ENCODE results near the gene PAPSS2. TPM values are rescaled to one million over a fixed set of nuclear protein-coding genes. Genes with fewer than 3 reads are reported as not detected.

The PAPSS2 gene
- total RNA-seq, 1 donor from 2014 or later, result not detected

DNA sequence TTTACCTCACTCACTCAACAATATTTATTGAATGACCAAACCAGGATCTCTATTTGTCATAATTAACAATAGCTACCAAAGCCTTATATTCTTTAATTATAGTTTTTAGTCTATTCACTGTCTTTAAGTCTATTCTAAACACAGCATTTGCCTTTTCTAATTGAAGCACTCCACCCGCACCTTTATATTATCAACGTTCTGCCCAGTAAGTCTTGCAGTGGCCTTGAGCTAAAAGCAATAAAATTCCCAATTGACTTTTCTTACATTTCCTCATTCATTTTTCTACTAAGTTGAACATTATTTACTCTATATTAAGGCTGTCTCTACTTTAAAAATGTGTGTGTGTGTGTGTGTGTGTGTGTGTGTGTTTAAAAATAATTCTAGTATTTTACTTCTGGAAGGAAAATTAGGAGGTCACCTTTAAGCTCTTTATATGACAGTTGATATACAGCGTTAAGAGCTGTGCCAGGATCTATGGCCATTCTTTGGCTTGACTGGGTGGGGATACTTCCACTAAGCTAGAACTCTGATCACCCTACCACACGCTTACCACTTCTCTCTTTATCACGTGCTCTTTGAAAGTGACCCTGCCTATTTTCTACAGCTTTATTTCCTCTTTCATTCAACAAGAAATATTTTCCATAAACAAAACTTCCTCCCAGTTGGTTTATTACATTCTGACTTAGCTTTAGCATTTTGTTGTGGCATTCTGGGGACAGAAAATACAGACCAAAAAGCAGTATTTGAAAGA lies 8.8 kb downstream of the PAPSS2 start:
- intact Hi-C loops (cut with micrococcal nuclease), result no loop called here
- H3K27ac Mint-ChIP-seq, result no peak overlapping the region
- peaks cover 20% of the 10 kb centered on the region for H3K27me3 Mint-ChIP-seq
- no peaks in the 10 kb centered on the region for H3K36me3 Mint-ChIP-seq (ENCODE audit: low read depth)
- H3K4me1 Mint-ChIP-seq, result peaks cover 4% of the 10 kb centered on the region
- no peak overlapping the region for H3K4me3 Mint-ChIP-seq
- H3K9me3 Mint-ChIP-seq, result no peaks in the 10 kb centered on the region
- DNase-seq, result no peak

DNA sequence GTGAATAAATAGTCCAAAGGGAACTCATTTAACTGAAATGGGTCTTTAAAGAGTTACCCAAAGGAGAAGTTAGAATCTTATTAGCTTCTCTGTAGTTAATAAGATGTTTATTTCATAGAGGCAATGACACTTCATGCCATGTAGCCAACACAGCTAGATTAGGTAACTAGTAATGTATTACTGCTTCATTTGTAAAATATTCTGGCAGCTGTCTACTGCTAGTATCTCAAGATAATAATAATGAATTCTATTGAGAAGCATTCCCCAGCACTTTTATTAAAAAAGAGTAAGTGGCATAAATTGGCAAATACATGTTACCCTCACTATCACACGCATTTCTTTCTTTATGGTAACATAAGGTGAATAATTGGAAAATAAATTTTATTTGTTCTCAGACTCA lies 10.1 kb downstream of the PAPSS2 start:
- intact Hi-C loops (cut with micrococcal nuclease), result no loop called here
- H3K4me1 Mint-ChIP-seq, result peaks cover 4% of the 10 kb centered on the region
- no peak for DNase-seq
- H3K27me3 Mint-ChIP-seq, result peaks cover 12% of the 10 kb centered on the region
- no peak overlapping the region for H3K4me3 Mint-ChIP-seq
- no peaks in the 10 kb centered on the region for H3K36me3 Mint-ChIP-seq (ENCODE audit: low read depth)
- H3K27ac Mint-ChIP-seq, result no peak overlapping the region
- H3K9me3 Mint-ChIP-seq, result no peaks in the 10 kb centered on the region

DNA sequence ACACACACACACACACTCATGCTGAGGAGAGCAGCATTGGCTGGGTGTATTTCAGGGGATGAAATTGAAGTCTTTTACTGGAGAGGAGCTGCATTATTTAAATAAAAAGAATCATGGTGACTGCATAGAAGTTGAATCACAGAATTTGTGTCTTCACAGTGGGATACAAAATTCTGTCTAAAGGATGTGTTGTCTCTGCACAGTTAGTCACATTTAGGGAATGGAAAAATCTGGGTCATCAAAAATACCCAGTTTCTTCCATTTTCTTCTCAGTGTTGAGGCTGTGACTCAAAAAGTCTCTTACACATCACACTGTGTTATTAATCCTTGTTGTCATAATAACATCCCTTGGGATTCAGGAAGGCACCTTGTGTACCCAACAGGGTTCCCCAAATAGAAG lies 10.9 kb downstream of the PAPSS2 start:
- intact Hi-C loops (cut with micrococcal nuclease), result no loop called here
- DNase-seq, result no peak
- Mint-ChIP-seq H3K27ac (no peak overlapping the region), H3K36me3 (ENCODE audit: low read depth) (no peaks in the 10 kb centered on the region), H3K9me3 (no peaks in the 10 kb centered on the region), H3K27me3 (peaks cover 10% of the 10 kb centered on the region), H3K4me1 (peaks cover 4% of the 10 kb centered on the region), H3K4me3 (no peak overlapping the region)

- H3K27me3 Mint-ChIP-seq, result peaks cover 10% of the 10 kb centered on the region
- DNase-seq, result no peak
- peaks cover 4% of the 10 kb centered on the region for H3K4me1 Mint-ChIP-seq
- no peak overlapping the region for H3K27ac Mint-ChIP-seq
- no peaks in the 10 kb centered on the region for H3K9me3 Mint-ChIP-seq
- intact Hi-C loops (cut with micrococcal nuclease), result no loop called here
- no peaks in the 10 kb centered on the region for H3K36me3 Mint-ChIP-seq (ENCODE audit: low read depth)
- H3K4me3 Mint-ChIP-seq, result no peak overlapping the region
Observed at GRCh38 chr10:87671139-87671815, 11.6 kb downstream of the PAPSS2 start.

- Mint-ChIP-seq H3K27me3 (peaks cover 14% of the 10 kb centered on the region), H3K4me1 (peaks cover 4% of the 10 kb centered on the region), H3K4me3 (no peak overlapping the region), H3K27ac (no peak overlapping the region), H3K9me3 (no peaks in the 10 kb centered on the region), H3K36me3 (ENCODE audit: low read depth) (no peaks in the 10 kb centered on the region)
- intact Hi-C loops (cut with micrococcal nuclease), result no loop called here
- DNase-seq, result no peak
Observed at GRCh38 chr10:87672551-87672950, 12.9 kb downstream of the PAPSS2 start.

DNA sequence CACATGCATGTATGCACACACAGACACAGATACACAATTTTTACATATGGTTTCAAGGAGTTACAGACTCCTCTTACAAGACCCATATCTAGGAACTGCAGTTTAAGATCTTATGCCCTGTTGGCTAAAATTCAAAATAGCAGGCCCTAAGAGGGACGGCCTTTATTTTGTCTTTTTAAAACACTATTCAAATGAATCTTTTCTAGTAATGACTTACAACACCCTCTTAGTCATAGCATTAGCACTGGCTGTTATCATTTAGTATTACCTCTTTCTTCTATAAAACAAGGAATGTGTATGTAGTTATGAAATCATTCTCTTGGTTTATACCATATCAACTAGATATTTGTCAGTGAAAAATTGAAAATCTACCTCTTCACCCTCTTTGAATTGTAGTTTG lies 15.3 kb downstream of the PAPSS2 start:
- Mint-ChIP-seq H3K9me3 (no peaks in the 10 kb centered on the region), H3K27me3 (peaks cover 17% of the 10 kb centered on the region), H3K4me3 (no peak overlapping the region), H3K27ac (no peak overlapping the region), H3K36me3 (ENCODE audit: low read depth) (no peaks in the 10 kb centered on the region), H3K4me1 (peaks cover 4% of the 10 kb centered on the region)
- DNase-seq, result no peak
- intact Hi-C loops (cut with micrococcal nuclease), result no loop called here

DNA sequence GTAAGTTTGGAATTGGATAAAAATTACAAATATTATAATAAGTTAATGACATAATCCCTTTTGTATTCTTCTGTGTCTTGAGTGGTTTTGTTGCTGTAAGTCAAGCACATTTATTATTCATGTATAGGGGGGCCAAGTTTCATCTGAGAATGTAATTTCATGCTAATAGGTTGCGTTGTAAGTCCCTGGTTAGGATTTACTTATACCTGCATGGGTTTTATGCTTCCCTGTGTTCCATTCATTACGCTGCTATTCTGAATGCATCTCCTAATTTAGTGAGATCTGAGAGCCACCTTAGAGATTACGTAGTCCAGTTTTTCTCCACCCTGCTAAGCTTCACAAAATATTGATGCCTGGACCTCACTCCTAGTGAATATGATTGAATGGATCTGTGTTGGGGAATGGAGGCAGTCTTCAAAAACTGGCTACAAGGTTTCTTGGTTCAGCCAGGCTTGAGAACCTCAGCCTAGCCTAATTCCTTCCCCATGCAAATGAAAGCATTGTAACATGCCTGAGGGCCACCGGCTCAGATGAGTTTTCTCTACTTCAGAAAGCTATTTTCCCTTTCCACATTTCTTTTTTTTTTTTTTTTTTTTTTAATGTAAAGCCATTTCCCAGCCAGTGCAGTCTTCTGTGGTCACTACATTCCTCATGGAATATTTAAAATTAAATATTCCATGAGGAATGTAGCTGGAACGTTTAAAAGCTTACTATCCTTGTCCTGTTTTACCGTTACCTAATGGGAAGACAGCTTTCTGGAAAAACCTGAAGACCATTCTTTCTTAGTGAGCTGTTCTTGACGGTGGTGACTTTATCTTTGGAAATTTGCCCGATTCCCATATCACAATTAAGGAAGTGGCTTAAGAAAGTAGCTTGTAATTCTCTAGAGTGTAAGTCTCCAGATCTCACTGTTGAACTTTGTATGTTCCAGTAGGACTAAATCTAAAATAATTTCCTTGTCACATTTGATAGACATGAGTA lies 16.0 kb downstream of the PAPSS2 start:
- DNase-seq, result no peak
- Mint-ChIP-seq H3K36me3 (ENCODE audit: low read depth) (no peaks in the 10 kb centered on the region), H3K4me1 (peaks cover 4% of the 10 kb centered on the region), H3K27ac (no peak overlapping the region), H3K27me3 (peaks cover 15% of the 10 kb centered on the region), H3K9me3 (no peaks in the 10 kb centered on the region), H3K4me3 (no peak overlapping the region)
- intact Hi-C loops (cut with micrococcal nuclease), result no loop called here

DNA sequence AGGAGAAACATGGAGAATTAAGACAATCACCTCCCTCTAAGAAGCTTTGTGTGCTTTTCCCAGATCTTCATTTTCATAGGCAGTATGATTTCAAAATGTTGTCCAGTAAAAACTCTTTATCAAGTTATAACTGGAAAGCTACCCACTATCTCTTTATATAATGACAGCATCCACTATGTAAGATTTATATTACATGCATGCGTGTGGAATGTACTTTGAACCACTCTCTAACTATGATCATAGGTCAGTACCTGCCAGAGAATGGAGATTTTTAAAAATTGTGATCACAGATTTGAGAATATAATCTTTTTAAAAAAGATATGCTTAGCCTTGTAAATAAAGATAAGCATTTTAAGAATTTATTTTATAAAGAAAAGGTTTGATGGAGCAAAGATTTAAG lies 17.9 kb downstream of the PAPSS2 start:
- H3K4me3 Mint-ChIP-seq, result no peak overlapping the region

DNA sequence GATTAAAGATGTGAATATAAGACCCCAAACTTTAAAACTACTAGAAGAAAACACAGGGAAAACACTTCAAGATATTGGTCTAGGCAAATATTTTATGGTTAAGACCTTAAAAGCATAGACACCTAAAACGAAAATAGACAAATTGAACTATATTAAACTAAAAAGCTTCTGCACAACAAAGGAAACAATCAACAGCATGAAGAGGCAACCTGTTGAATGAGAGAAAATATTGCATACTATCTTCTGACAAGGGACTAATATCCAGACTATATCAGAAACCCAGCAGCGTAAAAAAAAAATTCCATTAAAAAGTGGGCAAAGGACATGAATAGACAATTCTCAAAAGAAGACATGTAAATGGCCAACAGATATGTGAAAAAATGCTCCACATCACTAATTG lies 18.6 kb downstream of the PAPSS2 start:
- DNase-seq, result no peak
- H3K4me1 Mint-ChIP-seq, result no peaks in the 10 kb centered on the region
- intact Hi-C loops (cut with micrococcal nuclease), result no loop called here
- no peaks in the 10 kb centered on the region for H3K9me3 Mint-ChIP-seq
- H3K36me3 Mint-ChIP-seq (ENCODE audit: low read depth), result no peaks in the 10 kb centered on the region
- H3K4me3 Mint-ChIP-seq, result no peak overlapping the region
- H3K27ac Mint-ChIP-seq, result no peak overlapping the region
- H3K27me3 Mint-ChIP-seq, result peaks cover 22% of the 10 kb centered on the region

More for the DNA sequence above, 17.9 kb downstream of the PAPSS2 start:
- no peak for DNase-seq
- Mint-ChIP-seq H3K27me3 (peaks cover 22% of the 10 kb centered on the region), H3K27ac (no peak overlapping the region), H3K36me3 (ENCODE audit: low read depth) (no peaks in the 10 kb centered on the region), H3K9me3 (no peaks in the 10 kb centered on the region), H3K4me1 (peaks cover under 1% of the 10 kb centered on the region)
- intact Hi-C loops (cut with micrococcal nuclease), result no loop called here

DNA sequence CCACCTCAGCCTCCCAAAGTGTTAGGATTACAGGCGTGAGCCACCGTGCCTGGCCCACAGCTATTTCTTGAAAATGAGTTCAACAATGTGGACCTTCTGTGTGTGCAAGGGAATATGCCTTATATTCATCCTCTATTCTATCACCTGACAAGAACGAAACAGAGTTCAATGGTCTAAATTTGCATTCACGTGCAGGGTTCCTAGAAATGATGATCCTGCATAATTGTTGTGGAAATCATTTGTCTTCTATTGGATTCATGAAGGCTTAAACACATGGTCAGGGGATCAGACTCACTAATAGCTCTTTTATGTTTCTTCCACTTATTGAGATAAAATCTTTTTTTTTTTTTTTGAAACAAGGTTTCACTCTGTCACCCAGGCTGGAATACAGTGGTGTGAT lies 23.7 kb downstream of the PAPSS2 start:
- Mint-ChIP-seq H3K4me1 (no peaks in the 10 kb centered on the region), H3K36me3 (ENCODE audit: low read depth) (no peaks in the 10 kb centered on the region), H3K27ac (no peak overlapping the region), H3K4me3 (no peak overlapping the region), H3K27me3 (peaks cover 24% of the 10 kb centered on the region), H3K9me3 (no peaks in the 10 kb centered on the region)
- intact Hi-C loops (cut with micrococcal nuclease), result no loop called here
- no peak for DNase-seq

GRCh38 chr10:87684001-87684638 lies 24.4 kb downstream of the PAPSS2 start:
- intact Hi-C loops (cut with micrococcal nuclease), result no loop called here
- no peak for DNase-seq
- Mint-ChIP-seq H3K27me3 (peaks cover 17% of the 10 kb centered on the region), H3K27ac (no peak overlapping the region), H3K9me3 (no peaks in the 10 kb centered on the region), H3K4me1 (no peaks in the 10 kb centered on the region), H3K4me3 (no peak overlapping the region), H3K36me3 (ENCODE audit: low read depth) (no peaks in the 10 kb centered on the region)

- Mint-ChIP-seq H3K4me3 (no peak overlapping the region), H3K36me3 (ENCODE audit: low read depth) (no peaks in the 10 kb centered on the region), H3K27me3 (peaks cover 12% of the 10 kb centered on the region), H3K9me3 (no peaks in the 10 kb centered on the region), H3K27ac (no peak overlapping the region), H3K4me1 (no peaks in the 10 kb centered on the region)
- no peak for DNase-seq
- intact Hi-C loops (cut with micrococcal nuclease), result no loop called here
Observed at GRCh38 chr10:87685832-87686574, 26.3 kb downstream of the PAPSS2 start.

DNA sequence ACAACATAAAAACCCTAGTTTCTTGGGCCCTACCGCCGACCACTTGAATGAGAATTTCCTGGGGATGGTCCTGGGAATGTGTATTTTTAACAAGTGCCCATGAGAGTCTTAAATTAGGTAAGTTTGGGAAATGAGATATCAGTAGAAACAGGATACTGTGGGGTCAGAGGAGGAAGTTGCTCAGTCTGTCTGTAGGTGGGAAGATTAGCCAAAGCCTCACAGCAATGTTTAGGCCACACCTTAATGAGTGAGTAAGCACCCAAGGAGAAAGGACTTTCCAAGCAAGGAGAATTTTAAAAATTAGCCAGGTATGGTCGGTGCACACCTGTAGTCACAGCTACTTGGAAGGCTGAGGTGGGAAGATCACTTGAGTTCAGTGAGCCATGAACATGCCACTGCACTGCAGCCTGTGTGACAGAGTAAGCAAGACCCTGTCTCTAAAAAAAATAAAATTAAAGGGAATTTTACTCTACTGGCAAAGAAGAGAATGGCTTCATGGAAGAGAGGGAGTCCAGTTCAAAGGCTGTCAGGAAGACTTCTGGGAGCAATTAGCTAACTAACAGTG lies 31.9 kb downstream of the PAPSS2 start:
- H3K9me3 Mint-ChIP-seq, result no peaks in the 10 kb centered on the region
- no peak overlapping the region for H3K27ac Mint-ChIP-seq
- no peaks in the 10 kb centered on the region for H3K36me3 Mint-ChIP-seq (ENCODE audit: low read depth)
- no peak overlapping the region for H3K4me3 Mint-ChIP-seq
- no peak for DNase-seq
- no peaks in the 10 kb centered on the region for H3K4me1 Mint-ChIP-seq
- peaks cover 11% of the 10 kb centered on the region for H3K27me3 Mint-ChIP-seq
- intact Hi-C loops (cut with micrococcal nuclease), result no loop called here
